Natural killer cell (primary cell): ENCODE measurements around the gene ANKRD31. TPM values are rescaled to one million over a fixed set of nuclear protein-coding genes. Genes with fewer than 3 reads are reported as not detected.

Experiments
- ATAC-seq, 3 donors: fragments of 150-1000 bp in 2 of 3; fragments of 200-7000 bp in 1 of 3; cut with Tn5 transposase; 1 replicate in 1 of 3; 2 replicates in 2 of 3; pipeline ENCODE4 v1.10.0; 2021; ENCODE audit warnings: mild to moderate bottlenecking in 2 of 3, moderate library complexity in 2 of 3
- DNase-seq, 2 donors: peaks; one replicate each; pipeline versions ENCODE4 v3.0.0 to v3.0.0-alpha.2; 2013 to 2021; ENCODE audit warnings: mixed read lengths in 1 of 2
- H3K27ac ChIP-seq: one replicate; pipeline ENCODE4 v1.5.1; 2013; ENCODE audit warnings: mild to moderate bottlenecking, low read length
- H3K27me3 ChIP-seq: one replicate; pipeline ENCODE4 v1.6.1; 2013; ENCODE audit warnings: low read length; ENCODE audit not compliant: control insufficient read depth, insufficient read depth
- H3K36me3 ChIP-seq: one replicate; pipeline ENCODE4 v1.6.1; 2013; ENCODE audit warnings: low read length; ENCODE audit not compliant: control insufficient read depth, insufficient read depth
- H3K4me1 ChIP-seq: one replicate; pipeline ENCODE4 v1.6.1; 2013; ENCODE audit warnings: low read length; ENCODE audit not compliant: control insufficient read depth, insufficient read depth
- H3K4me3 ChIP-seq: one replicate; pipeline ENCODE4 v1.5.1; 2013; ENCODE audit warnings: low read length
- H3K9me3 ChIP-seq: one replicate; pipeline ENCODE4 v1.6.1; 2013; ENCODE audit warnings: low read length; ENCODE audit not compliant: control insufficient read depth, insufficient read depth
- H3K27ac Mint-ChIP-seq, 2 donors: one replicate each; pipeline ENCODE4 v1.8.0; 2022; ENCODE audit warnings: mild to moderate bottlenecking in 2 of 2, mixed read lengths in 2 of 2, moderate library complexity in 1 of 2
- H3K27me3 Mint-ChIP-seq, 2 donors: one replicate each; pipeline ENCODE4 v1.8.0; 2022; ENCODE audit warnings: low read depth in 2 of 2, mixed read lengths in 2 of 2
- H3K36me3 Mint-ChIP-seq: one replicate; pipeline ENCODE4 v1.8.0; 2022; ENCODE audit warnings: mixed read lengths
- H3K4me1 Mint-ChIP-seq, 2 donors: one replicate each; pipeline ENCODE4 v1.8.0; 2022; ENCODE audit warnings: mixed read lengths in 2 of 2
- H3K4me3 Mint-ChIP-seq: one replicate; pipeline ENCODE4 v1.8.0; 2022; ENCODE audit warnings: mild to moderate bottlenecking, moderate library complexity, mixed read lengths
- H3K9me3 Mint-ChIP-seq, 2 donors: one replicate each; pipeline ENCODE4 v1.8.0; 2022; ENCODE audit warnings: mixed read lengths in 2 of 2
- CTCF ChIP-seq: fragments of 200-600 bp; IDR thresholded peaks from one replicate; pipeline ENCODE4 v1.8.0; 2022; ENCODE audit warnings: antibody characterized with exemption
- WGBS: methylation state at CpG from one replicate; pipeline ENCODE4 v1.1.7; 2013; ENCODE audit warnings: missing lambda C conversion rate; ENCODE audit not compliant: insufficient coverage; 5-methylcytosine and 5-hydroxymethylcytosine counted together
- intact Hi-C: fragments of 100-400 bp; cut with micrococcal nuclease; formaldehyde crosslinking; loops from one replicate; pipeline ENCODE4 v1.14.2; 2022
- total RNA-seq, 4 donors: library from RNA; stranded (reverse); fragments of 120-200 nt in 1 of 4; gene quantifications; one replicate each; pipeline versions ENCODE4 v1.2.3 to v1.2.4, GENCODE V29; 2013 to 2022

ANKRD31 gene
- total RNA-seq, 3 donors from 2014 or later (not counting 1 experiment from before 2014, with no cell fraction given) = 0.09 to 0.15 (median 0.12) TPM

- Mint-ChIP-seq H3K36me3 (no peaks in the 10 kb centered on the region), H3K9me3 (no peaks in the 10 kb centered on the region), H3K4me3 (no peak overlapping the region), H3K4me1 (no peaks in the 10 kb centered on the region), H3K27me3 (peaks cover 5 to 10% of the 10 kb centered on the region in 2 donors), H3K27ac (no peak overlapping the region)
- Histone ChIP-seq H3K4me1 (no peaks in the 10 kb centered on the region), H3K27ac (no peak overlapping the region), H3K4me3 (no peak overlapping the region), H3K27me3 (no peaks in the 10 kb centered on the region), H3K9me3 (no peaks in the 10 kb centered on the region), H3K36me3 (no peaks in the 10 kb centered on the region)
- no peak for ATAC-seq
- TF ChIP-seq CTCF = no peak
- DNase-seq = no peak
- intact Hi-C loops = no loop called here
- 92% methylated on average over 4 of the region's 4 CpGs for WGBS
These were observed 45.2 kb upstream of the ANKRD31 start for GRCh38 chr5:75281716-75282465.

- Histone ChIP-seq H3K36me3 (no peaks in the 10 kb centered on the region), H3K4me3 (no peak overlapping the region), H3K27ac (no peak overlapping the region), H3K27me3 (no peaks in the 10 kb centered on the region), H3K4me1 (no peaks in the 10 kb centered on the region), H3K9me3 (no peaks in the 10 kb centered on the region)
- Mint-ChIP-seq H3K27ac (no peak overlapping the region), H3K36me3 (no peaks in the 10 kb centered on the region), H3K27me3 (peaks cover 7 to 10% of the 10 kb centered on the region in 2 donors), H3K4me1 (no peaks in the 10 kb centered on the region), H3K4me3 (no peak overlapping the region), H3K9me3 (no peaks in the 10 kb centered on the region)
- intact Hi-C loops = no loop called here
- DNase-seq = no peak
- no peak for TF ChIP-seq CTCF
- 73% methylated on average over 1 of the region's 1 CpG for WGBS
- ATAC-seq = no peak
These were observed 42.6 kb upstream of the ANKRD31 start for GRCh38 chr5:75279321-75279720.

- intact Hi-C loops = no loop called here
- Mint-ChIP-seq H3K4me1 (no peaks in the 10 kb centered on the region), H3K4me3 (no peak overlapping the region), H3K27me3 (peaks cover 12 to 18% of the 10 kb centered on the region in 2 donors), H3K9me3 (no peaks in the 10 kb centered on the region), H3K27ac (no peak overlapping the region), H3K36me3 (no peaks in the 10 kb centered on the region)
- no peaks in the 10 kb centered on the region for H3K27me3 ChIP-seq
- no peaks in the 10 kb centered on the region for H3K36me3 ChIP-seq
- no peak overlapping the region for H3K4me3 ChIP-seq
- H3K4me1 ChIP-seq = no peaks in the 10 kb centered on the region
- no peak for ATAC-seq
- no peak for DNase-seq
- WGBS = 89% methylated on average over 4 of the region's 4 CpGs
- no peak overlapping the region for H3K27ac ChIP-seq
- no peaks in the 10 kb centered on the region for H3K9me3 ChIP-seq
- no peak for TF ChIP-seq CTCF
These were observed 40.8 kb upstream of the ANKRD31 start for GRCh38 chr5:75277463-75277862.

- H3K27ac ChIP-seq = no peak overlapping the region
- no peaks in the 10 kb centered on the region for H3K4me1 ChIP-seq
- H3K36me3 ChIP-seq = no peaks in the 10 kb centered on the region
- no peaks in the 10 kb centered on the region for H3K4me1 Mint-ChIP-seq
- H3K27me3 Mint-ChIP-seq = peaks cover 12 to 18% of the 10 kb centered on the region in 2 donors
- intact Hi-C loops = no loop called here
- no peaks in the 10 kb centered on the region for H3K9me3 Mint-ChIP-seq
- H3K9me3 ChIP-seq = no peaks in the 10 kb centered on the region
- no peak overlapping the region for H3K4me3 ChIP-seq
- H3K27me3 ChIP-seq = no peaks in the 10 kb centered on the region
- H3K36me3 Mint-ChIP-seq = no peaks in the 10 kb centered on the region
- no CpG with 5 or more reads among the region's 3 CpGs for WGBS
- no peak for TF ChIP-seq CTCF
- ATAC-seq (no peak), DNase-seq (no peak)
- H3K4me3 Mint-ChIP-seq = no peak overlapping the region
- H3K27ac Mint-ChIP-seq = no peak overlapping the region
These were observed 39.1 kb upstream of the ANKRD31 start for GRCh38 chr5:75275756-75276155.
